Hepatic stellate cell (primary cell): ENCODE measurements around the gene VPS51.

Experiments
- DNase-seq: peaks from one replicate; pipeline ENCODE4 v3.0.0; 2011; ENCODE audit warnings: low spot score

VPS51 gene

GRCh38 chr11:65120831-65121230, 24.8 kb downstream of the VPS51 start:
- DNase-seq, result no peak

GRCh38 chr11:65121447-65121864, 25.4 kb downstream of the VPS51 start:
- no peak for DNase-seq

- DNase-seq, result peak; percentile 98
Observed at GRCh38 chr11:65121865-65122696, 26.1 kb downstream of the VPS51 start, which contains the start of the genes FAU and MRPL49. TSS of gene FAU (minus strand) at chr11:65122134. CDS start at chr11:65121813, 321 bp downstream. TSS of gene MRPL49 (plus strand) at chr11:65122321. CDS start at chr11:65122347, 26 bp downstream.

- no peak for DNase-seq
Observed at GRCh38 chr11:65124480-65125196, 28.6 kb downstream of the VPS51 start.

GRCh38 chr11:65125197-65126056, 29.4 kb downstream of the VPS51 start:
- no peak for DNase-seq

GRCh38 chr11:65126624-65127274, 30.7 kb downstream of the VPS51 start:
- DNase-seq, result no peak

GRCh38 chr11:65127473-65128181, 31.6 kb downstream of the VPS51 start:
- no peak for DNase-seq

- DNase-seq, result no peak
Observed at GRCh38 chr11:65128182-65129145, 32.5 kb downstream of the VPS51 start.

GRCh38 chr11:65129649-65130441, 33.8 kb downstream of the VPS51 start:
- DNase-seq, result no peak

GRCh38 chr11:65130631-65131416, 34.8 kb downstream of the VPS51 start:
- DNase-seq, result no peak

GRCh38 chr11:65131417-65131776, 35.4 kb downstream of the VPS51 start:
- no peak for DNase-seq

GRCh38 chr11:65131895-65132237, 35.9 kb downstream of the VPS51 start:
- DNase-seq, result no peak

GRCh38 chr11:65132238-65132987, 36.4 kb downstream of the VPS51 start:
- DNase-seq, result no peak

- no peak for DNase-seq
Observed at GRCh38 chr11:65132988-65133700, 37.1 kb downstream of the VPS51 start.

- no peak for DNase-seq
Observed at GRCh38 chr11:65133724-65134123, 37.7 kb downstream of the VPS51 start.

- peak; percentile 97 for DNase-seq
Observed at GRCh38 chr11:65134240-65134951, 38.4 kb downstream of the VPS51 start, which contains the start of gene SYVN1. TSS of gene SYVN1 (minus strand) at chr11:65134519. CDS start at chr11:65133601, 918 bp downstream.
